GM12891 (cell line): ENCODE measurements around the gene GOLGA8J.

Source experiments
- PAX5 ChIP-seq: IDR thresholded peaks from 2 replicates; pipeline ENCODE4 v1.6.1; 2011; ENCODE audit warnings: low read length, moderate library complexity, mild to moderate bottlenecking; ENCODE audit not compliant: insufficient read depth, severe bottlenecking
- POLR2A ChIP-seq: IDR thresholded peaks from 2 replicates; pipeline ENCODE4 v1.6.1; 2011; ENCODE audit warnings: low read depth, low read length, control low read depth
- POLR2AphosphoS5 ChIP-seq: IDR thresholded peaks from 2 replicates; pipeline ENCODE4 v1.6.1; 2011; ENCODE audit warnings: low read depth, low read length, control low read depth
- SPI1 ChIP-seq: IDR thresholded peaks from 2 replicates; pipeline ENCODE4 v1.6.1; 2011; ENCODE audit warnings: low read depth, low read length, control low read depth
- TAF1 ChIP-seq: IDR thresholded peaks from 2 replicates; pipeline ENCODE4 v1.6.1; 2011; ENCODE audit warnings: low read depth, low read length, control low read depth

GRCh38 chr15:30065025-30065801 lies 17.5 kb upstream of the GOLGA8J start:
- TF ChIP-seq POLR2AphosphoS5 (no peak), TAF1 (no peak), POLR2A (no peak), SPI1 (no peak), PAX5 (no peak)
